DMS79 (cell line): Measurements from ENCODE around the gene PCSK2.

Experiments
- DNase-seq: peaks from one replicate; lab custom pipeline; 2025; lab: John Stamatoyannopoulos, UW

The PCSK2 gene

DNA sequence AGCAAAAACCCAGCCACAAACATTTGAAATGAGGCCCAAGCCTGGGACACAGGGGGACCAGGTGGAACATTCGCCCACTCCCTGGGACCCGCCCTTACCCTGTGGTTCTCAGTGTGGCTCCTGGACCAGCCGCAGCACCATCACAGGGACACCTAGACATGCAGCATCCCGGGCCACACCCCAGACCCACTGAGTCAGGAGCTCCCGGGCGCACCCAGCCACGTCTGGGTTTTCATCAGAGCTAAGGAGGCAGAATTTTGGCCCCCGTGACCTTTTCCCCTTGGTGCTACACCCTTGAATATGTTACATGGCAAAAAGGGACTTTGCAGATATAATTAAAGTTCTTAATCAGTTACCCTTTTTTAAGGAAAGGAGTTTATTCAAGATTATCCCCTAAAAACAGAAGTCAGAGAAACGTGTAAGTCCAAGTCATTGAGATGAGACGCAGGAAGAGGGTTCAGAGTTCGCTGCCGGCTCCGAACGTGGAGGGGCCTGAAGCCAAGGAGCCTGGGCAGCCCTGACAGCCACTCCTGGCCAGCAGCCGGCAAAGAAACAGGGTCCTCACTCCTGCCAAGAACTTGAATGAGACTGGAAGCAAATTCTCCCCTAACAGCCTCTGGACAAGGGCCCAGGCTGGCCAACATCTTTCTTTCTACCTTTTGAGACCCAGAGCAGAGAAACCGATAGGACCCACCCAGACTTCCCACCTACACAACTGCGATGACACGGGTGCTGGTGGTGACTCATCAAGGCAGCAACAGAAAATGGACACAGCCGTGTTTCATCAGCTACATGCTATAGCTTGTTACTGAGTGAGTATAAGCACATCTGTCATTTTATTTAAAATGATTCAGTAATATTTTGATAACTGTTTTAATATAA is 279.0 kb downstream of the PCSK2 start:
- DNase-seq: no peak

GRCh38 chr20:17507032-17507431 is 280.2 kb downstream of the PCSK2 start:
- DNase-seq: no peak

GRCh38 chr20:17507531-17507930 is 280.7 kb downstream of the PCSK2 start:
- no peak for DNase-seq

- no peak for DNase-seq
Measured at GRCh38 chr20:17508756-17509155, 281.9 kb downstream of the PCSK2 start.

DNA sequence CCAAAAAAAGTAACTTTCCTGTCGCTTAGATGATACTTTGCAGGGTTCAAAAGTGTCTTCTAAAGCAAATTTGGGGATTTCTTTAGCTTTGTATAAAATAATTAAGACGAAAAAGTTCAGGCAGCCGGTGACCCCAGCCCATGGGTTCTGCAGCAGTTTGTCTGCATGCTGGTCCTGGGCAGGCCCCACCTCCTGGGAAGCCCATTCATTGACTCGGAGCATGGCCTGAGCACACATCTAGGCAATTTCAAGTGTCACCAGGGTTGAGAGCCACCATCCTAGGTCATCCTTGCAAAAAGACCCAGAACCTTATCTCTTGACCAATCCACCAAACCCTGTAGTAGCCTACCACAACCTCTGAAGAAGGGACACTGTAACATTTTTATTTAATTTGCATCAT is 283.7 kb downstream of the PCSK2 start:
- DNase-seq: no peak

GRCh38 chr20:17511401-17511800 is 284.6 kb downstream of the PCSK2 start:
- no peak for DNase-seq

DNA sequence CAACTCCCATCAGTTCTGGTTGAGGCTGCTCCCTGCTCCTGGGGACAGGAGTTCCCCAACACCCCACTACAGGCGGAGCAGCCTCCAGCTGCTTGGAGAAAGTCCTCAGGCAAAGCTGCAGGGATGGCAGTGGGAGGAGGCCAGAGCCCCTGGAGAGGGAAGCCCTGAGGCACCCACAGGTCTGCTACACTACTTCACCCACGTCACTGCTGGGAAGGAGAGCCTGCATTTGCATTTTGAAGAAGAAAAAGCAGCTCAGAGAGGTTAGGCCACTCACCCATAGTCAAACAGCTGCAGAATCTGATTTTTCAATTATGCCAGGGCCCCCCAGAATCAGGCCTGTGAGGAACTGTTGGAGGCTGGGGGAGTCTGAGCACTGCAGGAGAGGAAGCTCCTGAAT is 287.1 kb downstream of the PCSK2 start:
- DNase-seq: no peak

GRCh38 chr20:17515053-17515452 is 288.2 kb downstream of the PCSK2 start:
- no peak for DNase-seq

DNA sequence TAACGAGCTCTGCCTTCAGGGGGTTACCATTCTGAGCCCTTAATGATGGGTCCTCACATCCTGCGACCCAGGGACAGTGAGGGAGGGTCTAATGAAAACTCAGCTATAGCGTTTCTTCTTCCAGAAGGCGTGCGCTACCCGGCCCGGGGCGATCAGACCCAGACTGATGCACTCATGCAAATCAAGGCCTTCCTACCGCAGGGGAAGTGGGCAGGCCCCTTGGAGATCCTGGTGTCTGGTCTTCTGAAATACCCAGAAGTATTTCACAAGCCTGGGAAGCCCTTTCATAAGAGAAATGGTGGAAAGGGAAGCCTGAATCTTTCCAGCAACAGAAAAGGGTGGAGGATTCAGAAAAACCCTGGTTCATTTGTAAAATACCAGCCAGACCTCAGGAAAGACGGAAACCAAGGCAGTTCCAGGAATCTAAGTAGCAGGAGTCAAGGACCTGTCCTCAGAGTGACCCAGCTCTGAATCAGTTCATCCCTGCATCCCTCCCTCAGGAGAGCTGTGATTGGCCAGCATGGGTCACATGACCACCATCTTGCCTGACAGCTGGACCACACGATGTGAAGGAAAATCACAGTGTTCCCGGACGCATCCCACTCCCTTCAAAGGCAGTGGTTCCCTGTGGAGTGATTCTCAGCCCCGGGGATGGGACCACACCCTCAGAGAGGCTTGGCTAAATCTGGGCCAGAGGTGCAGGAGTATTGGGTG is 291.7 kb downstream of the PCSK2 start:
- no peak for DNase-seq

DNA sequence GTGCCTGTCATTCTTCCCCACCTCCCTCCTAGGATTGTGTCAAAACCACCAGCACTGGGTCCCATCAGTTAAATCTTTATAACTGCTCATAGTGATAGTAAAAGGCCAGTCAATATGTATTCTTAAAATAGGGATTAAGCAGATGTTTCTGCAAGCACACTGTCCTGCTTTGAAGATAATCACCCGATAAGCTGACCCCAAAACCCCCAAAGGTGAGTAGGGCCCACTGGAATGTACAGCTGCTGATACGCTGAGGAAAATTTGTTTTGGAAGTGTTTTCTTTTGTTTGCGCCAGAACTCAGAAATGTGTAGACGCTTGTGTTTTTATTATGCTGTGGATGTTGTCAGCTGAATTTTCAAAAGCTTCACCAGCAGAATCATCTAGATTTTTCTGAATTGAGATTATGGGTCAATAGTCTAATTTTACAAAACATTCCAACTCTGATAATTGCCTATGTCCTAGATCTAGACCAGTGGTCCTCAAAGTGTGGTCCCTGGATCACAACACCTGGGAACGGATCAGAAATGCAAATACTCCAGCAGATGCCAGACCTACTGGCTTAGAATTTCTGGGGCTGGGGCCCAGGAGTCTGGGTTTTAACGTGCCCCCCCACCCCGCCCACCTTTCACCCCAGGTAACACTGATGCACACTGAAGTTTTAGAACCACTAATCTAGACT is 292.9 kb downstream of the PCSK2 start:
- DNase-seq: no peak

DNA sequence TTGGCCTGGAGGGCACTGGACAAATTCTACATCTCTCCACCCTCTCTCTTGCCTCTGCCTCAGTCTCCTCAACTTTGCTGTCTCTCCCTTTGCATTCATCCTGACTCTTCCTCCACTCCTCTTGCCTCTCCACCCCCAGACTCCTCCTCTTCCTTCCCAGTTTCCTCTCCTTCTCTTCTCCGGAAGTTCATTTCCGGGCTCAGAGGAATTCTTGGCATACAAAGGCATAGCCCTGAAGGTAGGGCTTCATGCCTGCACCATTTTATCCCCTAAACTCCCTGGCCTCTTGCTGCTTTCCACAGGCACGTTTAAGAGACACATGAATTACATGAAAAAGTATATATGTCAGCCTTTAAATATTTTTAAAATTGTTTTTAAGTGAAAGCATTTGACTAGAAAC is 293.7 kb downstream of the PCSK2 start:
- DNase-seq: no peak

- DNase-seq: no peak
Measured at GRCh38 chr20:17522528-17522927, 295.7 kb downstream of the PCSK2 start.

- no peak for DNase-seq
Measured at GRCh38 chr20:17523326-17523725, 296.5 kb downstream of the PCSK2 start.

DNA sequence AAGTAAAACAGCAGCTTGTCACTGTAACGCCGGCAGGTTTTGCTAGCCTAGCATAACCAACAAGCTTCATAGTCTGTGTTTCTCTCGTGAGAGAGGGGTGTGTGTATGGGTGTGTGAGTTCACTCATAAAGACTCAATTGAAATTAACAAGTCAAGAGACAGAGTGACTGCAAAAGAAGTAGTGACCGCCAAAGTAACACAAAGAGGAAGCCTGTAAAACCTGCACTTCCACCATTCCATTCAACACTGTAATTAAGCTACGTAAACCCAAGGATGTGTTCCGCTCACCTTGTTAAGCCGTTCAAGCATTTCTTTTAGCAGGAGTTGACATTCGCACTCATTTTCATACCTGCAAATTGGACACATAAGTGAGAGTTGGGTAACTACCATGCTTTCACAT is 297.7 kb downstream of the PCSK2 start:
- DNase-seq: peak; percentile 38

DNA sequence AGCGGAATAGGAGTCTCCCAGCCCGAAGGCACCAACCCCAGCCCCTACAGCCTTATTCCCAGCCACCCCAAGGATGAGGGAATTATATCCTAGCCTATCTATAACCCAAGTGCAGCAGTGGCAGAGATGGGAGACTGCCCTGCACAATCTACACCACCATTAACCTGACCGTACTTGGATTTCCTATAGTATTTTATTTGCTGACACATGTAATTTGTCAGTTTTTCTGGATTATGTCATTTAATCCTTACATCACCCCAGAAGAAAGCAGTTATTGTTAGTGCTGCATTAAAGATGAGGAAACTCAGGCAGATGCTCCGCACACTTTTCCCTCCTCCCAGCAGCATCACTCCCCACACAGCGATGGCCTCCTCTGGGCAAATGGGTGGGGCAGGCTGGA is 298.3 kb downstream of the PCSK2 start:
- no peak for DNase-seq

DNA sequence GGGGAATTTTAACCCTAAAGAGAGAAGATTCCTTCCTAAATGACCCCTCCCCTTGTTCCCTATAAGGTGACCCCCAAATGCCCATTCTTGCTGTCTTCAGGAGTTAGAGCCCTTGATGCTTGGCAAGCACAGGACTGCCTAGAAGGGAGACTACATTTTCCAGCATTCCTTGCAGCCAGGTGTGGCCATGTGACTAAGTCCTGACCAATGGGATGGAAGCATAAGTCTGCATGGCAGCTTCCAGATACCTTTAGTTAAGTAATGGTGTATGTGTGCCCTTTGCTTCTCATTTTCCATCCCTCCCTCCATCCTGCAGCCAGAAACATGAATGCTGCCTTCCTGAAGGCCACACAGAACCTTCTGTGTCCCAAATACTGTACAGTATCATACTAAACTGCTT is 298.8 kb downstream of the PCSK2 start:
- no peak for DNase-seq

- no peak for DNase-seq
Measured at GRCh38 chr20:17529586-17529985, 302.7 kb downstream of the PCSK2 start.

DNA sequence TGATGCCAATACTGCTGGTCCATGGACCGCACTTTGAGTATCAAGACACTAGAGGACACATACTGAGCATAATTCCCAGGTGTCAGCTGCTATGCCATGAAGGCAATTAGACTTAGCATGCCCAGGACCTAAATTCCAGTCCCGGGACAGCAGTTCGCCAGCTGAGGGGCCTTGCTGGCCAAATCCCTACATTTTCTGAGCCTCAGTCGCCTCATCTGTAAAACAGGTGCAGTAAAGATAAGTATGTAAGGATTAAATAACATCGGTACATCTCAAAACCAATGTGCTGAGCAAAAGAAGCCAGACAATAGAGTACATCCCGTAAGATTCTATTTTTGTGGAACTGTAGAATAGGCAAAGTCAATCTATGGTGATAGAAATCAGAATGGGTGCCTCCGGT is 303.3 kb downstream of the PCSK2 start:
- no peak for DNase-seq

DNA sequence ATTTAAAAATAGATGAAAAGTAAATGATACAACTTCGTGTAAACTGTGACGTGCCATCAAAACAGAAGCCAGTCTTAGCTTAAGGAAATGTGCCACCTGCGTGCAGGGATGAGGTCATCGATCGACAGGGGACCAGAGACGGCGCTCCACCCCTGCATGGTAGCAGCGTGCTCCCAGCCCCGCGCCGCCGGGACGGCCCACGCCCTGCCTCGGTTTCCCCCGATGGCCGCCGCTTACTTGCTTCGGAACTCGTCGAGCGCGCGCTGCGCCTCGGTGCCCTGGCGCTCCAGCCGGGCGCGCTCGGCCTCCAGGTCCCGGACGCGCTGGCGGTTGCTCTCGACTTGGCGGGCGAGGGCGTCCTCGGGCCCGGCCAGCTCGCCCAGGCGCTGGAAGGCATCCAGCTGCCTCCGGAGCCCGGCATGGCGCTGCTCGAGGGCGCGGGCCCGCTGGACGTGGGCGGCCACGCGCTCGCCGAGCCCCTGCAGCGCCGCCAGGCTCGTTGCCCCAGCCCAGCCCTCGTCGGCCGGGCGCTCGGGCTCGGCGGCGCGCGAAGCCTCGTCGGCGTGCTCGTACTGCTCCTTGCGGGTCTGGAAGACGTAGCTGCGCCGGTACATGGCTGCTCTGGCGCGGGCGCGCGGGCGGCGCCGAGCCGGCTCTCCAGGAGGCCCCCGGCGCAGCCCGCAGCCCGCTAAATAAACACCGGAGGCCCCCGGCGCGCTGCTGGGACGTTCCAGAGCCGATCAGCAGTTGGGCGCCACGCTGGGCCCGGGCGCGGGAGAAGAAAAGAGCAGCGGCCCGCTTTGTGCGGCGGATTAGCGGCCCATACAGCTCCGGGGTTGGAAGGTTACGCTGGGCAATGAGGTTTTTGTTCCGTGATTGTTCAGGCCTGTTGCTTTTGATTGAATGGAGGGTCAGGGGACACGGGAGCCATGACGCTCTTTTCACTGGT is 304.1 kb downstream of the PCSK2 start, which contains the start of gene BFSP1:
Gene BFSP1 (minus strand): TSS at position 664 of the 949 bp plus-strand sequence. CDS start 50 bp downstream, at position 614.
- DNase-seq: peak; percentile 32

DNA sequence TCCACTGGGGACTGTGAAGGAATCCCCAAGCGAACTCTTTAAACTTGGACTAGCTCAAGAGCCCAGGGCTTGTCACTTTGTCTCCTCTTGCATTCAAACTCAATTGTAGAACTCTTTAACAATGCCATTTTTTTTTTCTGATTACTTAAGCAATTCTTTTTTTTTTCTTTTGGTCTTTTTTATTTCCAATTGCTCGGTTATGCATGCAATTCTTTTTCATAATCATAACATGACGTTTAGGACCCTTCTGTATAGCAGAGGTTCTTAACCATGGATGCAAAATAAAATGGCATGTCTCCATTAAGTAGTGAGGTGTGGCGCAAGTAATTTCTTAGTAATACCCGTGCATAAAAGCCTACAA is 304.8 kb downstream of the PCSK2 start:
- no peak for DNase-seq

DNA sequence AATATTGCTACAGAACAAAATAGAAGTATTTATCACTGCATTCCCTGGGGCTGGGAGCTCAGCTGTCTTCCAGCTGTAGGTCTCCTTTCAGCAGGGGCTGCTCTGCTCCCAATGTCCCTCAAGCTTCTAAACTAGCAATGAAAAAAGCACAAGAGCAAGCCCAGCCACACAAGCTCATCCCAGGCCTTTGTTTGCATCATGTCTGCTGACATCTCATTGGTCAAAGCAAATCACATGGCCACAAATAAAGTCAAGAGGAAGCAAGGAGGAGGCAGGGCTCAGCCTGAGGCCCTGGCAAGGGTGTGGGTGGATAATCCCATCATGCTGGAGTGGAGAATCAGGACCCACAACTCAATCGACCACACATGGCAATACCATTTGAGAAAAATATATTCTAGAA is 306.6 kb downstream of the PCSK2 start:
- no peak for DNase-seq

DNA sequence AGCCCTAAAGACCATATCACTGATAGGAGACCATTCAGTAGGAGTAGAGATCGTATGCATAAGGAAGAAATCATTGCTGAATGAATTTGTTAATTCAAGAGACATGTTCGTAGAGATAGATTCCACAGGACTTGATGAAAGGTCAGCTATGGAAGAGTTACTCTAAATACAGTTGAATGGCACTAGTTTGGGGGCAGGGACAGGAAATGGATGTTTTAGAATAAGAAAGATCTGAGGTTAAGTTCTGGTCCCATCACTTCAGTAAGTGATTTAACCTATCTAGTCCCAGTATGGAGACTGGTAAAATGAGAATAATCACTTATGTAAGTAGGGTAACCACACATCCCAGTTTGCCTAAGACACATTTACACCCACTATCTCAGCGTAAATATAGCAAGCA is 307.2 kb downstream of the PCSK2 start:
- DNase-seq: no peak
